Calu3 (cell line): ENCODE results near the gene MPHOSPH9. TPM values are rescaled to one million over a fixed set of nuclear protein-coding genes. Genes with fewer than 3 reads are reported as not detected.

Source experiments
- BruUV-seq: library from RNA; stranded (reverse); fragments of 400-500 nt; replicated peaks from 2 replicates; lab custom pipeline; 2021; lab: Mats Ljungman, UMichigan
- CTCF ChIA-PET: fragments of 300-600 bp; sonication (Branson Sonifier 250); formaldehyde crosslinking; loops from one replicate; lab custom pipeline; 2022; ENCODE audit warnings: antibody characterized with exemption; lab: Charles Lee
- DNase-seq: peaks from one replicate; pipeline ENCODE4 v3.0.0; 2022
- H3K27ac Mint-ChIP-seq: one replicate; pipeline ENCODE4 v1.8.0; 2022; ENCODE audit warnings: mixed read lengths; ENCODE audit not compliant: unreplicated experiment
- H3K27me3 Mint-ChIP-seq: one replicate; pipeline ENCODE4 v1.8.0; 2022; ENCODE audit warnings: mixed read lengths; ENCODE audit not compliant: unreplicated experiment
- H3K36me3 Mint-ChIP-seq: one replicate; pipeline ENCODE4 v1.8.0; 2022; ENCODE audit warnings: mild to moderate bottlenecking, moderate library complexity, mixed read lengths; ENCODE audit not compliant: insufficient read depth, unreplicated experiment
- H3K4me1 Mint-ChIP-seq: one replicate; pipeline ENCODE4 v1.8.0; 2022; ENCODE audit warnings: mild to moderate bottlenecking, low read depth, mixed read lengths; ENCODE audit not compliant: unreplicated experiment
- H3K4me3 Mint-ChIP-seq: one replicate; pipeline ENCODE4 v1.8.0; 2022; ENCODE audit warnings: mild to moderate bottlenecking, low read depth, moderate library complexity, mixed read lengths; ENCODE audit not compliant: unreplicated experiment
- H3K9me3 Mint-ChIP-seq: one replicate; pipeline ENCODE4 v1.8.0; 2022; ENCODE audit warnings: low read depth, mixed read lengths; ENCODE audit not compliant: unreplicated experiment
- intact Hi-C: fragments of 100-400 bp; cut with micrococcal nuclease; formaldehyde crosslinking; loops from one replicate; pipeline ENCODE4 v1.10.0; 2022; ENCODE audit not compliant: unreplicated experiment
- total RNA-seq: library from RNA; stranded (reverse); gene quantifications from 2 replicates; pipeline ENCODE4 v1.2.3, GENCODE V29; 2022
- TF ChIP-seq, protein P1 (sequence below): fragments of 200-600 bp; IDR thresholded peaks from one replicate; pipeline ENCODE4 v1.8.0; 2022; ENCODE audit warnings: antibody characterized with exemption; ENCODE audit not compliant: unreplicated experiment

MPHOSPH9 gene
- total RNA-seq, 1 experiment from 2014 or later = 69.5 TPM

DNA sequence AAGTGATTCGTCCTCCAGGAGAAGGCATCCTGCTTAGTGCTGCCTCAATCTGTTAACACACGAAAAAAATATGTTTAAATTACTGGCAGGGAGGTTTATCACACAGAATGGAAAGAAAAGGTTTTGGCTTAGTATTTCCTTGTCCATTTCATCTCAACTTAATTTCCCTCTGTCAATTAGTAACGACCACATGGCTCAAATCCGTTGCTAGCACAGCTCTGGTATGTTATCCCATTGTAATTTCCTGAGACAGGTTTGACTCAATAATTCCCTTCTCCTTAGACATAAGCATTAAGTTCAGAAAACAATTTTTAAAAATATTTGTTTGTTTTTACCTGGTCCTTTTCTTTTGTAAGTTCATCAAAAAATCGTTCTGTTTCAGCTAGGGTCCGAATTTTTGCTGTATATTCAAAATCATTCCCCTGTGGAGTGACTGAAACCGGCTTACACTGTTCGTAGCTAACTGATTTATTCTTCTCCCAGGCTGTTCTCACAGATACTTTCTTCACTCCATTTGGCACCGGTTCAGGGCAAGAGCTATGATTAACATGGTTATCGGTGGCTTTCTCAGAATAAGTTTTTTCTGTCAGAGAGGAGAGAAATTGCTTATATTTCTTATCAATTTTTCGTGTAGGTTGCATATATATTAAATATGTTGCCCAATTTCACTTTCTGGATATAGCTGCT is 72.0 kb downstream of the MPHOSPH9 start:
- BruUV-seq = no TSS peak

DNA sequence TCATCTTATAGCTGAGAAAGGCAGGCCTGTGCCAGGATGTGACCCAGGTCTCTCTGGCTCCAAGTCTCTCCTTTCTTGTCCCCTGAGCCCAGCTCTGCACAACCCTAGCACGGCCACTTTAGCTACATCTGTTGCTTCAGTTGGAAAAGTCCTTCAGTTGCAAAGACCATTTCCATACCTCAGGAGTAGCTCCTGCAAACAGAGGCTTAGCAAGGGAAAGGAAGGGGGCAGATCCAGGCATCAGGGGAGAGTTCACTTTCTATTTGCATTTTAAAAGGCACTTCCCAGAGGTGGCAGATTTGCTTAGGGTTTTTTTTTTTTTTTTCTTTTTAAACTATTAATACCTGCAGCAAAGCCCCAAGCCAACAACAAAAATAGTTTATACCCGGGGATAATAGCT is 79.0 kb downstream of the MPHOSPH9 start:
- CTCF ChIA-PET = interaction anchor here (0.7 to 1.1 kb wide), 4 partner anchors 10 to 160 kb away, joined by 3 to 5 read pairs (median 4); no protein-coding TSS in a partner anchor
- no peak overlapping the region for H3K27ac Mint-ChIP-seq
- TF ChIP-seq, protein P1, sequence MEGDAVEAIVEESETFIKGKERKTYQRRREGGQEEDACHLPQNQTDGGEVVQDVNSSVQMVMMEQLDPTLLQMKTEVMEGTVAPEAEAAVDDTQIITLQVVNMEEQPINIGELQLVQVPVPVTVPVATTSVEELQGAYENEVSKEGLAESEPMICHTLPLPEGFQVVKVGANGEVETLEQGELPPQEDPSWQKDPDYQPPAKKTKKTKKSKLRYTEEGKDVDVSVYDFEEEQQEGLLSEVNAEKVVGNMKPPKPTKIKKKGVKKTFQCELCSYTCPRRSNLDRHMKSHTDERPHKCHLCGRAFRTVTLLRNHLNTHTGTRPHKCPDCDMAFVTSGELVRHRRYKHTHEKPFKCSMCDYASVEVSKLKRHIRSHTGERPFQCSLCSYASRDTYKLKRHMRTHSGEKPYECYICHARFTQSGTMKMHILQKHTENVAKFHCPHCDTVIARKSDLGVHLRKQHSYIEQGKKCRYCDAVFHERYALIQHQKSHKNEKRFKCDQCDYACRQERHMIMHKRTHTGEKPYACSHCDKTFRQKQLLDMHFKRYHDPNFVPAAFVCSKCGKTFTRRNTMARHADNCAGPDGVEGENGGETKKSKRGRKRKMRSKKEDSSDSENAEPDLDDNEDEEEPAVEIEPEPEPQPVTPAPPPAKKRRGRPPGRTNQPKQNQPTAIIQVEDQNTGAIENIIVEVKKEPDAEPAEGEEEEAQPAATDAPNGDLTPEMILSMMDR = no peak
- intact Hi-C loops = no loop called here
- peaks cover 21% of the 10 kb centered on the region for H3K36me3 Mint-ChIP-seq
- no peak for DNase-seq
- no peaks in the 10 kb centered on the region for H3K9me3 Mint-ChIP-seq
- no peaks in the 10 kb centered on the region for H3K27me3 Mint-ChIP-seq
- BruUV-seq = no TSS peak
- H3K4me1 Mint-ChIP-seq = peaks cover 12% of the 10 kb centered on the region
- no peak overlapping the region for H3K4me3 Mint-ChIP-seq

More for the DNA sequence above, 72.0 kb downstream of the MPHOSPH9 start:
- TF ChIP-seq, protein P1 = no peak
- Mint-ChIP-seq H3K27me3 (no peaks in the 10 kb centered on the region), H3K27ac (peak overlapping the region; percentile 40), H3K9me3 (no peaks in the 10 kb centered on the region), H3K4me3 (no peak overlapping the region), H3K4me1 (peaks cover 40% of the 10 kb centered on the region), H3K36me3 (peaks cover 11% of the 10 kb centered on the region)
- no peak for DNase-seq
- intact Hi-C loops = loop anchor here (5.0 kb wide), 2 partner anchors 71 to 119 kb away; partner anchors contain the start of genes MPHOSPH9 and MTRFR
- CTCF ChIA-PET = interaction anchor here (0.6 to 1.8 kb wide), 5 partner anchors 9 to 117 kb away, joined by 4 to 7 read pairs (median 4); partner anchors contain the start of genes MPHOSPH9 and MTRFR

DNA sequence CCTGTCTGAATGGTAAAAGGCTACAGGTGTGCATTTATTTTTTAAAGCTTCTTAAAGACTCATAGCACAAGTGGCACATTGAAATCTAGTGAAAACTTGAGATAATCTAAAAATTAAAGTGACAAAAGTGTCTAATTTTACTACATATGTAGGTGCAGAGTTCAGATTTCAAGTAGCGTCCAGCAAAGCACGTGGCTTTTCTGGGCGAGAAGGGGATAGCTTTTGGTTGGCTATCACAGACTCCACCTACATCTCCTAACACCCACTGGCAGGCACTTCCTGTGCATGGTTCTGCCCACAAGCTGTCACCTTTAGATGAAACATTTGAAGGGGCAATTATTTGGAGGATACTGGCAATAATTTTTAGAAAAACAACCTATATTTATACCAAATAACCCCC is 80.1 kb downstream of the MPHOSPH9 start:
- intact Hi-C loops = no loop called here
- Mint-ChIP-seq H3K27ac (no peak overlapping the region), H3K36me3 (peaks cover 21% of the 10 kb centered on the region), H3K9me3 (no peaks in the 10 kb centered on the region), H3K27me3 (no peaks in the 10 kb centered on the region), H3K4me3 (no peak overlapping the region), H3K4me1 (peaks cover 18% of the 10 kb centered on the region)
- DNase-seq = no peak
- CTCF ChIA-PET = interaction anchor here (0.6 to 1.4 kb wide), 2 partner anchors 97 to 110 kb away, joined by 3 to 5 read pairs; no protein-coding TSS in a partner anchor
- TF ChIP-seq, protein P1 = no peak
- no TSS peak for BruUV-seq

DNA sequence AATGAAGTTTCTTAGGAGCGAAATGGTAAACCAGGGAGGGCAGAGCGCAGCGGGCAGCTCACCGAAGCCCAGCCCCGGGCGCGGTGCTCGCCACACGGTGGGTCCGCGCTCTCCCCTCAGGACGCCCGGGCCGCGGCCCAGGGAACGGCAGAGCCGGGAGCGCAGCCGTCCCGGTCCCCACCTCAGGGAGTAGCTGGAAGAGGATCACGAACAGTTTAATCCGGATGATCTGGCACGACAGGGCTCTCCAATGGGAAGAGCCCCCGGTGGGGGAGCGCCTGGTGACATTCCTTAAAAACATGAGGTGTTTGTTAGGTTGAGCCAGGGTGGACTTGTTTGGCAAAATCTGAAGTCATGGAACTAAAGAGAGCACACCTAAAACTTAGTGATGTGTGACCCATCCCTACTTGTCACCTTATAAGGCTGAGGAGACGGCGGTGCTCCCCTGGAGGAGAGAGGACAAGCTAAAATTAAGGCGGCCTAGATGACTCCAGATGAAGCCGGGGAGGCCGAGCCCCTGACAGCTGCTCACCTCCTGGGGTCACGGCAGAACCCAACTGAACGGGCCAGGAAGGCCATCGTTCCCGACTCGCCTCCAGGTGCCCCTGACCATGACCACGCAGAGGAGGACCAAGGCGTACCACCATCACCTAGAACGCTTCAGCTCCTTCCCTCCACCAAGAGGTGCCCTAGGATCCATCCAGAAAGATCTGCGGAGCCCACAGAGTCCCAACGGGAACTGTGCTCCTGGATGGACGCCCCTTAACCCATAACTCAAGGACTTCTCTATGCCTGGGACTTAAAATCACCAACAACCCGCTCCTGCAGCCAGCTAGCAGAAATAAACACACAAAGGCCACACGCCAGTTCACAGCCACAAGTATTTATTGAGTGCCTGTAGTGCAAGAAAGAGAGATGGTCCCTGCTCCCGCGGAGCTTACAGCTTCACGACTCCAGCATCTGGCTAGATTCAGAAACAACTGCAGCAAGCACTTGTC is 81.2 kb downstream of the MPHOSPH9 start:
- peaks cover 21% of the 10 kb centered on the region for H3K36me3 Mint-ChIP-seq
- no TSS peak for BruUV-seq
- no peaks in the 10 kb centered on the region for H3K27me3 Mint-ChIP-seq
- no peak for DNase-seq
- intact Hi-C loops = no loop called here
- H3K4me3 Mint-ChIP-seq = peak overlapping the region; percentile 49
- H3K4me1 Mint-ChIP-seq = peaks cover 18% of the 10 kb centered on the region
- no peaks in the 10 kb centered on the region for H3K9me3 Mint-ChIP-seq
- no peak overlapping the region for H3K27ac Mint-ChIP-seq
- TF ChIP-seq, protein P1 = no peak
- CTCF ChIA-PET = interaction anchor here (1.4 kb wide), 1 partner anchor 108 kb away, joined by 5 read pairs; no protein-coding TSS in a partner anchor
